Glomerular visceral epithelial cell (primary cell): Measurements from ENCODE around the gene TNFRSF8.
A peak's percentile ranks its signal among the peaks of the same experiment; 100 is the strongest.

Experiments used
- DNase-seq: peaks from one replicate; pipeline ENCODE4 v3.0.0-alpha.2; 2016; ENCODE audit errors: extremely low spot score

The TNFRSF8 gene

GRCh38 chr1:12114340-12114683, 51.2 kb downstream of the TNFRSF8 start:
- no peak for DNase-seq

- no peak for DNase-seq
These were observed 51.8 kb downstream of the TNFRSF8 start for GRCh38 chr1:12114916-12115315.

GRCh38 chr1:12121212-12122003, 58.3 kb downstream of the TNFRSF8 start:
- DNase-seq, result no peak

GRCh38 chr1:12123172-12123571, 60.1 kb downstream of the TNFRSF8 start:
- DNase-seq, result no peak

GRCh38 chr1:12124693-12125421, 61.8 kb downstream of the TNFRSF8 start:
- peak; percentile 65 for DNase-seq

- no peak for DNase-seq
These were observed 62.6 kb downstream of the TNFRSF8 start for GRCh38 chr1:12125422-12126355.

- DNase-seq, result no peak
These were observed 63.7 kb downstream of the TNFRSF8 start for GRCh38 chr1:12126781-12127180.

GRCh38 chr1:12127206-12127810, 64.2 kb downstream of the TNFRSF8 start:
- DNase-seq, result no peak

- no peak for DNase-seq
These were observed 65.0 kb downstream of the TNFRSF8 start for GRCh38 chr1:12128120-12128519.

- no peak for DNase-seq
These were observed 66.5 kb downstream of the TNFRSF8 start for GRCh38 chr1:12129624-12130023.

- no peak for DNase-seq
These were observed 67.5 kb downstream of the TNFRSF8 start for GRCh38 chr1:12130466-12131130.

- DNase-seq, result no peak
These were observed 69.0 kb downstream of the TNFRSF8 start for GRCh38 chr1:12132078-12132477.

GRCh38 chr1:12134716-12135115, 71.6 kb downstream of the TNFRSF8 start:
- no peak for DNase-seq

- DNase-seq, result no peak
These were observed 72.5 kb downstream of the TNFRSF8 start for GRCh38 chr1:12135612-12136011.

GRCh38 chr1:12136916-12137610, 74.0 kb downstream of the TNFRSF8 start:
- DNase-seq, result no peak

GRCh38 chr1:12138196-12139168, 75.4 kb downstream of the TNFRSF8 start:
- no peak for DNase-seq

- DNase-seq, result no peak
These were observed 76.9 kb downstream of the TNFRSF8 start for GRCh38 chr1:12140016-12140415.

- DNase-seq, result no peak
These were observed 77.5 kb downstream of the TNFRSF8 start for GRCh38 chr1:12140515-12141162.
